HG03521 (cell line): Measurements from ENCODE around the gene TRMT10C.
"Not testable (repeated sequence)": the region's sequence is repeated elsewhere in the genome, so short reads cannot be mapped to it uniquely, and the experiment has no call there.

Source experiments
- ATAC-seq: cut with Tn5 transposase; IDR thresholded peaks from one replicate; pipeline ENCODE4 v1.9.1; 2021; ENCODE audit warnings: mild to moderate bottlenecking, moderate library complexity; ENCODE audit not compliant: unreplicated experiment

Gene TRMT10C

GRCh38 chr3:101548527-101549105 is 13.1 kb upstream of the TRMT10C start:
- ATAC-seq: no peak

GRCh38 chr3:101549473-101549872 is 12.2 kb upstream of the TRMT10C start:
- ATAC-seq: no peak

DNA sequence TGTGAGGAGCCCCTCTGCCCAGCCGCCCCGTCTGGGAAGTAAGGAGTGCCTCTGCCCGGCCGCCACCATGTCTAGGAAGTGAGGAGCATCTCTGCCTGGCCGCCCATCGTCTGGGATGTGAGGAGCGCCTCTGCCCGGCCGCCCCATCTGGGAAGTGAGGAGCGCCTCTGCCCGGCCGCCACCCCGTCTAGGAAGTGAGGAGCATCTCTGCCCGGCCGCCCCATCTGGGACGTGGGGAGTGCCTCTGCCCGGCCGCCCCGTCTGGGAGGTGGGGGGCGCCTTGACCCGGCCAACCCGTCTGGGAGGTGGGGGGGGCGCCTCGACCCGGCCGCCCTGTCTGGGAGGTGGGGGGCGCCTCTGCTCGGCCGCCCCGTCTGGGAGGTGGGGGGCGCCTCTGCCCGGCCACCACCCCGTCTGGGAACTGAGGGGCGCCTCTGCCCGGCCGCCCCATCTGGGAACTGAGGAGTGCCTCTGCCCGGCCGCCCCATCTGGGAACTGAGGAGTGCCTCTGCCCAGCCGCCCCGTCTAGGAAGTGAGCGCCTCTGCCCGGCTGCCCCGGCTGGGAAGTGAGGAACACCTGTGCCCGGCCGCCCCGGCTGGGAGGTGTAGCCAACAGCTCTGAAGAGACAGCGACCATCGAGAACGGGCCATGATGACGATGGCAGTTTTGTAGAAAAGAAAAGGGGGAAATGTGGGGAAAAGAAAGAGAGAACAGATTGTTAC is 10.1 kb upstream of the TRMT10C start:
- ATAC-seq: not testable (repeated sequence)

- not testable (repeated sequence) for ATAC-seq
Measured at GRCh38 chr3:101553381-101553780, 8.3 kb upstream of the TRMT10C start.

DNA sequence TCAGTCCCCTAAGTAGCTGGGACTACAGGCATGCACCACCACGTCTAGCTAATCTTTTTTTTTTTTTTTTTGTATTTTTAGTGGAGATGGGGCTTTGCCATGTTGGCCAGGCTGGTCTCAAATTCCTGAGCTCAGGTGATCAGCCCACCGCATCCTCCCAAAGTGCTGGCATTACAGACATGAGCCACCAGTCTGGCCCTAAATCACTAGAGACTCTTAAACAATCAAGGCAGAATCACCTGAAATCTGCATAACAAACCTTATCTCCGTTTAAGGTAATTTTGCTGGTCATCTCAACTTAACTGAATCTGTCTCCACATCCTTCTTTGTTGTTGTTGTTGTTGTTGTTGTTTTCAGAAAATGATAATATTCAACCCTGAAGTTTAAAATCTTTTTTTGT is 5.6 kb upstream of the TRMT10C start:
- no peak for ATAC-seq

- no peak for ATAC-seq
Measured at GRCh38 chr3:101567528-101568317, 6.1 kb downstream of the TRMT10C start.

DNA sequence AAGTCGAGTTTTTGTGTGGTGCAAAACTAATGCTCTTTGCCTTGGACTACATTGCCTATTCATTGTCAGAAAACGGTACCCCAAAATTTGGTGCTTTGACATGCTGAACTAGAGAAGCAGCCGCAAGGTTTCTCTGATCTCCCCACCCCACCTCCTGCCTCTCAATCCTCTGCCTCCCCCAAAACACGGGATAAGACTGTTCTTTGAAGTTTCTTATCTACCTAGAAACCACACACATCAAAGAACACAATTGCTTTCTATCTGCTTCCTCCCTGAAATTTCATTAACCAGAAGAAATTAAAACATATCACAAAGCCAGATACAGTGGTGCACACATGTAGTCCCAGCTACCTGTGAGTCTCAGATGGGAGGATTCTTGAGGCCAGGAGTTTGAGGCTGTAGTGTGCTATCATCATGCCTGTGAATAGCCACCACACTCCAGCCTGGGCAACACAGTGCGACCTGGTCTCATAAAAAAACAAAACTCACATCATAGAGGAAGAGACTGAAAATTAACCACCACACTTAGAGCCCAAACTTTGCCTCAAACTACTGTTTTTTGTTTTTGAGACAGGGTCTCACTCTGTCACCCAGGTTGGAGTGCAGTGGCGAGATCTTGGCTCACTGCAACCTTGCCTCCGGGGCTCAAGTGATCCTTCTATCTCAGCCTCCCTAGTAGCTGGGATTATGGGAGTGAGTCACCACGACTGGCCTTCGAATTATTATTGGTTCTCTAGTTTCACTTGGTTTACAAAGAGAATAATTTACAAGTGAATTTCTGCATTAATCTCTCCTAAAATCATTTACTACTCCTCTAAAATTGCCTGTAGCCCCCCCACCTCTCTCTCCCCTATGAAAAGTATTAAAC is 9.6 kb downstream of the TRMT10C start:
- no peak for ATAC-seq

GRCh38 chr3:101573449-101574387 is 12.1 kb downstream of the TRMT10C start, which contains the start of gene PCNP:
Gene PCNP (plus strand): TSS chr3:101574180. CDS start chr3:101574216, 36 bp downstream.
- peak; percentile 88 for ATAC-seq

DNA sequence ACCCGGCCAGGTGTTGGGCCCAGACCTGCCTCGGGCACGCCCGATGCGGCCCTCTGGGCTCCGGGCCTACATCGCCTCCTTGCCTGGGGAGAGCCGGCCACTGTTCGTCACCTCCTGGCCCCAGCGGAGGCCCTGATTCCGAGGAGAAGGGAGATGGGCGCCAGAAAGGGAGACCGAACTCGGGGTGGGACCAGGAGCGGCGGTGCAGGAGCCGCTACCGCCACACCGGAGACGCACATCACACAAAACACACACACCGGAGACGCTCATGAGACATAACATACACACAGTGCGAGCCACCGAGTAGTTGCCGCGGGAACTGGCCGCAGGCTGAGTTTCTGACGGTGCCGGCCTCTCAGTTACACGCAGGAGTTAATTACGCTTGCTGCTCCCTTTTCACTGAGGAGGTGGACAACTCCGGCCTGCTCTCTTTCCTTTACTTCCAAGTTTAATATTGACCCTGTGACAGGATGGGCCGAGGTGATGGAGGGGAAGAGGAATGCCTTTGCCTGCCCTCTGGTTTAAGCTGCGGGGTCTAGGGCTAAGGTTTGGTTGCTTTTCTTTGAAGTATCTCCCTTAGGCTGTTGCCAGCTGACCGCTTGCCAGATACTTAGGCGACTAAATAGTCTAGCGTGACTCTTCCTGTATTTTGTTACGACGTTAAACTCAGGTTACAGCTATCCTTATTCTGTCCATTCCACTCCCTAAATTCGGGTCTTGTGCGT is 12.9 kb downstream of the TRMT10C start:
- peak; percentile 38 for ATAC-seq

GRCh38 chr3:101577286-101577685 is 15.6 kb downstream of the TRMT10C start:
- ATAC-seq: no peak

DNA sequence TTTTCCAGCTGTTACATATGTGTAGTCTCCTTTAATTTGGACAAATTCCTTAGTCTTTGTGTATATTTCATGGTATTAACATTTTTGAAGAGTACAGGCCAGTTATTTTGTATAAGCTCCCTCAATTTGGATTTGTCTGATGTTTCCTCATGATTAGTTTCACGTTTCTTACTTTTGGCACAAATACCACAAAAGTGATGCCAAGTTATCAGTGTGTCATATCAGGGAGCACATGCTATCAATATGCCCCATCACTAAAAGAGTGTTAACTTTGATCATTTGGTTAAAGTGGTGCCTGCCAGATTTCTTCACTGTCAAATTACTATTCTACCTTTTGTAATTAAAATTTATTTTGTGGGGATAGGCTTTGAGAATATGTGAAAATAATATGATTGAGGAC is 26.9 kb downstream of the TRMT10C start:
- ATAC-seq: no peak

DNA sequence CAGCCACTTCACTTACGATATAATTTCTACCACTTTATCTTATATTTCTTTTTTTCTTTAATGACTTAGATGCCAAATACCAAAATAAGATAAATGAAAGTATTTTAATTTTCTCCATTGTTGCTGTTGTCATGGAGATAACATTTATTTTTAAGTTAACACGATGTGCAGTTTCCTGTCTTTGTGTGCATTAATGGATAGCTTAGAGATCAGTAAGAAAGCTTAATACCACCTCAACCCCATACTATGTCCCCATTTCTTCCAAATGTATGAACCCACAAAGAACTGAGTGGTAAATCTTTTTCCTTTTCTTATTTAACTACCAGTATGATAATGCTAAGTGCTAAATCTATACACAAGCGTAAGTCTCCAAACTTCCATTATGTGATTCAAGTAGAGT is 29.4 kb downstream of the TRMT10C start:
- ATAC-seq: no peak

GRCh38 chr3:101602731-101603130 is 41.1 kb downstream of the TRMT10C start:
- no peak for ATAC-seq

DNA sequence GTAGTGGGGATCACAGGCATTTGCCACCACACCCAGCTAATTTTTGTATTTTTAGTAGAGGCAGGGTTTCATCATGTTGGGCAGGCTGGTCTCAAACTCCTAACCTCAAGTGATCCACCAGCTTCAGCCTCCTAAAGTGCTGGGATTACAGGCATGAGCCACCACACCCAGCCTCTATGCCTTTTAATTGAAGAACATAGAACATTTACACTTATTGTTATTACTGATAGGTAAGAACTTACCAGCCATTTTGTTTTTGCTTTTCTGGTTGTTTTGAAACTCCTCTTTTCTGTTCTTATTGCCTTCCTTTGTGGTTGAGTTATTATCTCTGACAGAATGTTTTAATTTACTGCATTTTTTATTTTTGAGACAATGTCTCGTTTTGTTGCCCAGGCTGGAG is 41.5 kb downstream of the TRMT10C start:
- no peak for ATAC-seq

DNA sequence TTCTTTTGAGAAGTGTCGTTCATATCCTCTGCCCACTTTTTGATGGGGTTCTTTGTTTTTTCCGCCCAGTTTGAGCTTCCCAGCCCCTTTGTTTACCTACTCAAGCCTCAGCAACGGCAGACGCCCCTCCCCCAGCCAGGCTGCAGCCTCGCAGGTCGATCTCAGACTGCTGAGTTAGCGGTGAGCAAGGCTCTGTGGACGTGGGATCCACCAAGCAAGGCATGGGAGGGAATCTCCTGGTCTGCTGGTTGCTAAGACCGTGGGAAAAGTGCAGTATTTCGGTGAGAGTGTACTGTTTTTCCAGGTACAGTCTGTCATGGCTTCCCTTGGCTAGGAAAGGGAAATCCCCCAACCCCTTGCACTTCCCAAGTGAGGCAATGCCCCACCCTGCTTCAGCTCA is 43.7 kb downstream of the TRMT10C start:
- ATAC-seq: not testable (repeated sequence)

DNA sequence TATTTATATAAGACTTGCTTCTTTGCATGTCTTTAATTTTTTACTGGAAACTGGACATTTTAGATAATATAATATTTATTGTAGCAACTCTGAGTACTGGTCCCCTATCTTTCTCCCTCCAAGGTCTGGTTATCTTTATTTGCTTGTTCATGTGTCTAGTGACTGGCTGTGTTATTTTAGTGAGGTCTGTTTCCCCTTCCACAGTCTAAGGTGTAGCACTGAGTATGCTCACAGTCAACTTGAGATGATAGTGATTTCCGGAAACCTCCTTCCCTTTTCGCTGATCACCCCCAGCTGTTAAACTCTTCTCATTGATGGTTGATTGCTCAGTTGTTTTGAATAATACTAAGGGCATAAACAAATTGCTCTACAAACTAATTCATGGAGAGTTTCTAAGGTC is 49.4 kb downstream of the TRMT10C start:
- ATAC-seq: no peak

DNA sequence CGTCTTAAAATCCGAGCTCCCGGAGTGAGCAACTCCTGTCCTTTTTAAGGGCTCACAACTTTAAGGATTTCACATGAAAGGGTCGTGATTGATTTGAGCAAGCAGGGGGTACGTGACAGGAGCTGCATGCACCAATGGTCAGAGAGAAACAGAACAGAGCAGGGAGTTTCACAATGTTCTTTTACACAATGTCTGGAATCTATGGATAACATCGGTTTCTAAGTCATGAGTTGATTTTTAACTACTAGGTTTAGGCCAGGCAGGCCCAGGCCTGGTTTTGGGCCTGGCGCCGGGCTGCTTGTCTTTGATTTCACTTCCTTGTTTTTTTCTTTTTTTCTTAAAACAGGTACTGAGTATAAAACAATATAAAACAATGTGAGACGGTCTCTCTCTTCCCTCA is 51.3 kb downstream of the TRMT10C start:
- ATAC-seq: not testable (repeated sequence)

DNA sequence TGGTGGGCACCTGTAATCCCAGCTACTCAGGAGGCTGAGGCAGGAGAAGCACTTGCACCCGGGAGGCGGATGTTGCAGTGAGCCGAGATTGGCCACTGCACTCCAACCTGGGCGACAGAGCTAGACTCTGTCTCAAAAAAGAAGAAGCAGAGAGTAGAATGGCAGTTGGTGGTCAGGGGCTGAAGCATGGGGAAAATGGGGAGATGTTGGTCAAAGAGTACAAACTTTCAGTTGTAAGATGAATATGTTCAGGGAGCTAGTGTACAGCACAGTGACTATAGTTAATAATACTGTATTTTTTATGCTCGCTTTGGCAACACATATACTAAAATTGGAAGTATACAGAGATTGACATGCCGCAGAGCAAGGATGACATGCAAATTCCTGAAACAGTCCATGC is 53.9 kb downstream of the TRMT10C start:
- no peak for ATAC-seq
